Gastrocnemius medialis (tissue), 4 donors: ENCODE data around the gene LGALS4. TPM values are rescaled to one million over a fixed set of nuclear protein-coding genes. Genes with fewer than 3 reads are reported as not detected.
"Not testable (repeated sequence)": the region's sequence is repeated elsewhere in the genome, so short reads cannot be mapped to it uniquely, and the experiment has no call there.

ENCODE experiments used
- ATAC-seq, 2 donors: fragments of 150-250 bp; one replicate each; pipeline ENCODE4 v1.9.1; 2016
- DNase-seq, 2 donors: peaks; one replicate each; pipeline ENCODE4 v3.0.0-alpha.2; 2019
- H3K27ac ChIP-seq, 4 donors: fragments of 200-600 bp; sonication (generic); 1 replicate in 1 of 4; 2 replicates in 3 of 4; pipeline ENCODE4 v1.5.1; 2016 to 2018; ENCODE audit warnings: mild to moderate bottlenecking in 2 of 4, moderate library complexity in 1 of 4
- H3K27me3 ChIP-seq, 3 donors: fragments of 200-600 bp; sonication (generic) in 2 of 3; 1 replicate in 1 of 3; 2 replicates in 2 of 3; pipeline versions ENCODE4 v1.5.1 to v1.6.0; 2016 to 2019; ENCODE audit warnings: mild to moderate bottlenecking in 1 of 3, moderate library complexity in 1 of 3
- H3K36me3 ChIP-seq, 2 donors: fragments of 200-600 bp; sonication (generic) in 1 of 2; one replicate each; pipeline ENCODE4 v1.5.1; 2017 to 2018
- H3K4me1 ChIP-seq, 2 donors: fragments of 200-600 bp; sonication (generic) in 1 of 2; one replicate each; pipeline ENCODE4 v1.5.1; 2016 to 2017; ENCODE audit warnings: mild to moderate bottlenecking in 2 of 2
- H3K4me3 ChIP-seq, 4 donors: fragments of 200-600 bp; sonication (generic) in 3 of 4; 1 replicate in 1 of 4; 2 replicates in 3 of 4; pipeline ENCODE4 v1.5.1; 2016 to 2019; ENCODE audit warnings: mild to moderate bottlenecking in 2 of 4
- H3K9me3 ChIP-seq, 3 donors: fragments of 200-600 bp; sonication (generic) in 2 of 3; 1 replicate in 1 of 3; 2 replicates in 2 of 3; pipeline ENCODE4 v1.5.1; 2016 to 2019
- CTCF ChIP-seq, 5 experiments: fragments of 450-650 bp in 3 of 5; fragments of 200-600 bp in 2 of 5; sonication (generic) in 2 of 5; IDR thresholded peaks in 4 of 5; conservative IDR thresholded peaks in 1 of 5; 1 replicate in 4 of 5; 2 replicates in 1 of 5; pipeline ENCODE4 v1.5.1; 2016 to 2019; ENCODE audit warnings: antibody characterized with exemption in 5 of 5, mild to moderate bottlenecking in 3 of 5, moderate library complexity in 3 of 5
- POLR2A ChIP-seq, 2 donors: fragments of 450-650 bp; IDR thresholded peaks; one replicate each; pipeline ENCODE4 v1.6.1; 2017; ENCODE audit warnings: antibody characterized with exemption in 2 of 2, mild to moderate bottlenecking in 2 of 2, moderate library complexity in 2 of 2
- in situ Hi-C, 4 donors: fragments of 200-750 bp; cut with MboI; loops; one replicate each; pipeline versions ENCODE4 v1.15.0 to v1.8.0; 2017; ENCODE audit warnings: low sequenced_read_pairs in 4 of 4
- intact Hi-C: fragments of 100-400 bp; cut with DNase I; formaldehyde crosslinking; loops from one replicate; pipeline ENCODE4 v1.15.1; 2023; ENCODE audit warnings: low total_unique reads
- total RNA-seq, 4 donors: library from RNA; depleted of rRNA; stranded (reverse); fragments of >200 nt; gene quantifications; one replicate each; pipeline versions ENCODE4 v1.1.0 to v1.2.3, GENCODE V29; 2016

LGALS4 gene
- total RNA-seq, 4 donors from 2014 or later, result 0.55 to 14.2 (median 1.2) TPM; not detected in 1

- no peak for DNase-seq
- in situ Hi-C loops, result no loop called here
- Histone ChIP-seq H3K4me1 (no peaks in the 10 kb centered on the region), H3K27ac (no peak within 1 kb of the TSS), H3K9me3 (no peaks in the 10 kb centered on the region), H3K36me3 (no peaks in the 10 kb centered on the region), H3K4me3 (no peak within 1 kb of the TSS), H3K27me3 (peaks cover 0 to 5% (median 4%) of the 10 kb centered on the region in 3 donors)
- no peak for ATAC-seq
- intact Hi-C loops, result no loop called here
- TF ChIP-seq POLR2A (IDR thresholded peaks at IDR 0.05) (no peak), CTCF (IDR thresholded peaks at IDR 0.05 in 4 of 5, conservative IDR thresholded peaks at IDR 0.05 in 1 of 5) (no peak)
These were observed 24.1 kb downstream of the LGALS4 start, which contains the start of gene LGALS7B for GRCh38 chr19:38788478-38789243. Gene LGALS7B (plus strand): TSS chr19:38789200. CDS start chr19:38789227, 27 bp downstream.

- in situ Hi-C loops (no loop called here), intact Hi-C loops (no loop called here)
- no peaks in the 10 kb centered on the region for H3K27me3 ChIP-seq
- DNase-seq (no peak), ATAC-seq (peak in 1 of 2 donors; percentile 55)
- H3K36me3 ChIP-seq, result no peaks in the 10 kb centered on the region
- TF ChIP-seq CTCF (IDR thresholded peaks at IDR 0.05 in 4 of 5, conservative IDR thresholded peaks at IDR 0.05 in 1 of 5), result no peak
- no peak for TF ChIP-seq POLR2A (IDR thresholded peaks at IDR 0.05)
- no peaks in the 10 kb centered on the region for H3K4me1 ChIP-seq
- no peak overlapping the region for H3K27ac ChIP-seq
- no peak overlapping the region for H3K4me3 ChIP-seq
- H3K9me3 ChIP-seq, result no peaks in the 10 kb centered on the region
These were observed 26.0 kb downstream of the LGALS4 start for GRCh38 chr19:38786572-38787265.

DNA sequence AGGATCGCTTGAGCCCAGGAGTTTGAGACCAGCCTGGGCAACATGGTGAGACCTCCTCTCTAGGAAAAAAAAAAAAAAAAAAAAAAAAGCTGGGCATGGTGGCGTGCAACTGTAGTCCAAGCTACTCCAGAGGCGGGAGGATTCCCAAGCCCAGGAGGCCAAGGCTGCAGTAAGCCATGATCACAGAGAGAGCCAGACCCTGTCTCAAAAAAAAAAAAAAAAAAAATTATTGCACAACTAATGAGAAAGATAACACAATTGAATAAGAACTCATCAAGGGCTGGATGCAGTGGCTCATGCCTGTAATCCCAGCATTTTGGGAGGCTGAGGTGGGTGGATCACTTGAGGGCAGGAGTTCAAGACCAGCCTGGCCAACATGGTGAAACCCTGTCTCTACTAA is 26.7 kb downstream of the LGALS4 start:
- intact Hi-C loops, H3K4me3 ChIP-seq, H3K27ac ChIP-seq, ATAC-seq, DNase-seq, H3K27me3 ChIP-seq, H3K36me3 ChIP-seq, H3K9me3 ChIP-seq, H3K4me1 ChIP-seq, in situ Hi-C loops: not testable (repeated sequence)

- in situ Hi-C loops, result no loop called here
- no peak overlapping the region for H3K27ac ChIP-seq
- intact Hi-C loops, result no loop called here
- no peaks in the 10 kb centered on the region for H3K4me1 ChIP-seq
- H3K27me3 ChIP-seq, result no peaks in the 10 kb centered on the region
- H3K4me3 ChIP-seq, result no peak overlapping the region
- DNase-seq (no peak), ATAC-seq (no peak)
- TF ChIP-seq POLR2A (IDR thresholded peaks at IDR 0.05) (no peak), CTCF (IDR thresholded peaks at IDR 0.05 in 4 of 5, conservative IDR thresholded peaks at IDR 0.05 in 1 of 5) (no peak)
- H3K9me3 ChIP-seq, result no peaks in the 10 kb centered on the region
- H3K36me3 ChIP-seq, result no peaks in the 10 kb centered on the region
These were observed 27.5 kb downstream of the LGALS4 start for GRCh38 chr19:38785187-38785699.

DNA sequence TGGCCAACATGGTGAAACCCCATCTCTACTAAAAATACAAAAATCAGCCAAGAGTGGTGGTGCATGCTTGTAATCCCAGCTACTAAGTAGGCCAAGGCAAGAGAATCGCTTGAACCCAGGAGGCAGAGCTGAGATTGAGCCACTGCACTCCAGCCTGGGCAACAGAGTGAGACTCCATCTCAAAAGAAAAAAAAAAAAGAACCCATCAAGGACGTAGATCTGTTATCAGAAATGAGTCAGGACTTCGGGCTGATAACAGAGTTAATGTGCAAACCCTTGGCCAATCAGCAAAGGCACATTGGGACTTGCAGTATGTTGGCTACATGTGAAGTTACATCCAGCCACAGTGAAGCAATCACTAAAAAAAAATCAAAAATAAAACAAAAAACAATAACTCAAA is 28.5 kb downstream of the LGALS4 start:
- no peak for TF ChIP-seq POLR2A (IDR thresholded peaks at IDR 0.05)
- no peak for TF ChIP-seq CTCF (IDR thresholded peaks at IDR 0.05 in 4 of 5, conservative IDR thresholded peaks at IDR 0.05 in 1 of 5)
- Histone ChIP-seq H3K9me3 (no peaks in the 10 kb centered on the region), H3K36me3 (no peaks in the 10 kb centered on the region), H3K27me3 (no peaks in the 10 kb centered on the region), H3K4me1 (no peaks in the 10 kb centered on the region), H3K27ac (no peak overlapping the region), H3K4me3 (no peak overlapping the region)
- in situ Hi-C loops, result no loop called here
- ATAC-seq, result no peak
- intact Hi-C loops, result no loop called here
- DNase-seq, result no peak

DNA sequence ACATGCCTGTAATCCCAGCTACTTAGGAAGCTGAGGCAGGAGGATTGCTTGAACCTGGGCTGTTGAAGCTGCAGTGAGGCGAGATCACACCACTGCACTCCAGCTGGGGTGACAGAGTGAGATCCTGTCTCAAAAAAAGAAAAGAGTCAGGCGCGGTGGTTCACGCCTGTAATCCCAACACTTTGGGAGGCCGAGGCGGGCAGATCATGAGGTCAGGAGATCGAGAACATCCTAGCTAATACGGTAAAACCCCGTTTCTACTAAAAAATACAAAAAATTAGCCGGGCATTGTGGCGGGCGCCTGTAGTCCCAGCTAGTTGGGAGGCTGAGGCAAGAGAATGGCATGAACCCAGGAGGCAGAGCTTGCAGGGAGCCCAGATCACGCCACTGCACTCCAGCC is 30.5 kb downstream of the LGALS4 start:
- in situ Hi-C loops, H3K9me3 ChIP-seq, H3K4me1 ChIP-seq, H3K4me3 ChIP-seq, ATAC-seq, intact Hi-C loops, H3K36me3 ChIP-seq, DNase-seq, H3K27ac ChIP-seq, H3K27me3 ChIP-seq: not testable (repeated sequence)
